HepG2 (cell line): ENCODE results near the gene MAP2K6. TPM values are rescaled to one million over a fixed set of nuclear protein-coding genes. Genes with fewer than 3 reads are reported as not detected.
A peak's percentile ranks its signal among the peaks of the same experiment; 100 is the strongest.

Source experiments
- CREM ChIP-seq, 2 experiments: sonication (generic) in 1 of 2; formaldehyde crosslinking in 1 of 2; IDR thresholded peaks; 2 replicates each; pipeline versions ENCODE4 v1.4.0 to v1.6.1; 2016 to 2020; ENCODE audit warnings: antibody characterized with exemption in 1 of 2, mild to moderate bottlenecking in 1 of 2, missing genetic modification reagents in 1 of 2
- MAZ ChIP-seq, 2 experiments: sonication (generic) in 1 of 2; formaldehyde crosslinking in 1 of 2; IDR thresholded peaks; 2 replicates each; pipeline versions ENCODE4 v1.5.0 to v1.6.1; 2012 to 2020; ENCODE audit warnings: low read depth in 2 of 2, mild to moderate bottlenecking in 2 of 2, borderline replicate concordance in 1 of 2, improper control_type of control experiment in 1 of 2, low read length in 1 of 2, missing genetic modification reagents in 1 of 2, moderate library complexity in 1 of 2
- NCOR1 ChIP-seq: fragments of 200-600 bp; sonication (generic); IDR thresholded peaks from 2 replicates; pipeline ENCODE4 v1.7.0; 2017; ENCODE audit warnings: antibody characterized with exemption, low read length, borderline replicate concordance
- RNF2 ChIP-seq: fragments of 450-650 bp; conservative IDR thresholded peaks from 2 replicates; pipeline ENCODE4 v1.6.1; 2016; ENCODE audit warnings: low read depth
- ZNF468 ChIP-seq: sonication (generic); formaldehyde crosslinking; IDR thresholded peaks from 2 replicates; pipeline ENCODE4 v1.8.0; 2022; ENCODE audit warnings: mild to moderate bottlenecking, moderate library complexity, missing genetic modification reagents
- ZNF660 ChIP-seq: sonication (generic); formaldehyde crosslinking; IDR thresholded peaks from 2 replicates; pipeline ENCODE4 v1.5.1; 2020; ENCODE audit warnings: mild to moderate bottlenecking, low read depth, missing genetic modification reagents, borderline replicate concordance
- polyA plus RNA-seq, 8 experiments: library from polyadenylated mRNA; depleted of rRNA in 3 of 8; stranded (reverse) in 7 of 8; unstranded in 1 of 8; fragments of >200 nt; fragmentation: Illumina TruSeq in 4 of 8; extraction: Trizol in 4 of 8; gene quantifications; 2 replicates each; pipeline versions ENCODE4 v1.2.1 to v1.2.3, GENCODE V29; 2011 to 2016; ENCODE audit warnings: low read depth in 4 of 8, missing spikeins in 1 of 8, mixed read lengths in 1 of 8; ENCODE audit not compliant: insufficient read depth in 1 of 8
- total RNA-seq, 5 experiments: library from RNA; depleted of rRNA; stranded (reverse); fragments of >200 nt; fragmentation: Illumina TruSeq; extraction: Trizol; gene quantifications; 2 replicates each; pipeline ENCODE4 v1.2.3, GENCODE V29; 2016; ENCODE audit warnings: low read depth in 1 of 5
- TF ChIP-seq, protein P1 (sequence below): sonication (generic); formaldehyde crosslinking; IDR thresholded peaks from 2 replicates; pipeline ENCODE4 v1.8.0; 2022; ENCODE audit warnings: missing genetic modification reagents, mild to moderate bottlenecking, moderate library complexity, borderline replicate concordance
- TF ChIP-seq, protein P2 (sequence below): sonication (generic); formaldehyde crosslinking; IDR thresholded peaks from 2 replicates; pipeline ENCODE4 v1.4.0; 2020; ENCODE audit warnings: missing genetic modification reagents
- TF ChIP-seq, protein P3 (sequence below): sonication (generic); formaldehyde crosslinking; IDR thresholded peaks from 2 replicates; pipeline ENCODE4 v1.8.0; 2022; ENCODE audit warnings: mild to moderate bottlenecking, missing genetic modification reagents, borderline replicate concordance
- TF ChIP-seq, protein P4 (sequence below): sonication (generic); formaldehyde crosslinking; conservative IDR thresholded peaks from 2 replicates; pipeline ENCODE4 v1.4.0; 2020; ENCODE audit warnings: mild to moderate bottlenecking, missing genetic modification reagents, moderate library complexity

Gene MAP2K6
- total and polyA plus RNA-seq, 2 of the 13 experiments (the other 11 are each of a cell fraction or from before 2014, with no cell fraction given): 5.1 to 33.6 TPM

DNA sequence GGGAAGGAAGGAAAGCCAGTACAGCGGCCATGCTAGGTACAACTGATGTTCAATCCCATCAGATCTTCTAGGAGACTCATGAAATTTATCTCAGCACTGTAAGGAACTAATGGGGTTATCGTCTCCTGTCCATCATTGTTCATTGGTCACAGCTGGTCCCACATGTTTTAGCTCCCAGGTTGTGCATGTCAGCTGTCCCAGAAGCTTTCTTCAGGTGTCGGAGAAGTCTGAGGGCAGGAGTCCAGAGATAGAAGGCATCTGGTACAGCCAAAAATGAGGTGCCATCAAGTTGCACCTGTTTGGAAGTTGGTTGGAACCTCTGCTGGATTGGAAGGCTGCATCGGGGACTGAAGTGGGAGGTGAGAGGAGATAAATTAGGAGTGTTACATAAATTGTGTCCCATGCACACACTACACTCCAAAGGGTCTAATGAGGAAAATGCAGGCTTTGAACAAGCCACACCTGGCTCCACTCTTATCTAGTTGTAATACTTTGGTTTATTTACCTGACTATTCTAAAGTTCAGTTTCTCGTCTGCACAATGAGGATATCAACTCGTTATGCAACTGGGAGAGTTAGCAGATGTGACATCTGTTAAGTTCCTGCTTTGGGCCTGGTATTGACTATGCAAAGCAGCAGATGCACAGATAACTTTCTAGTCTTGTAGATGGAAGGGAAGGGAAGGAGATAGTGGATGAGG is 62.9 kb downstream of the MAP2K6 start (continued):
- TF ChIP-seq, protein P1, sequence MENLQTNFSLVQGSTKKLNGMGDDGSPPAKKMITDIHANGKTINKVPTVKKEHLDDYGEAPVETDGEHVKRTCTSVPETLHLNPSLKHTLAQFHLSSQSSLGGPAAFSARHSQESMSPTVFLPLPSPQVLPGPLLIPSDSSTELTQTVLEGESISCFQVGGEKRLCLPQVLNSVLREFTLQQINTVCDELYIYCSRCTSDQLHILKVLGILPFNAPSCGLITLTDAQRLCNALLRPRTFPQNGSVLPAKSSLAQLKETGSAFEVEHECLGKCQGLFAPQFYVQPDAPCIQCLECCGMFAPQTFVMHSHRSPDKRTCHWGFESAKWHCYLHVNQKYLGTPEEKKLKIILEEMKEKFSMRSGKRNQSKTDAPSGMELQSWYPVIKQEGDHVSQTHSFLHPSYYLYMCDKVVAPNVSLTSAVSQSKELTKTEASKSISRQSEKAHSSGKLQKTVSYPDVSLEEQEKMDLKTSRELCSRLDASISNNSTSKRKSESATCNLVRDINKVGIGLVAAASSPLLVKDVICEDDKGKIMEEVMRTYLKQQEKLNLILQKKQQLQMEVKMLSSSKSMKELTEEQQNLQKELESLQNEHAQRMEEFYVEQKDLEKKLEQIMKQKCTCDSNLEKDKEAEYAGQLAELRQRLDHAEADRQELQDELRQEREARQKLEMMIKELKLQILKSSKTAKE (CRISPR knock-in tag): 0 out of 2 replicates have a peak, but pooled peaks have one; percentile 48
- TF ChIP-seq RNF2: no peak
- peak; percentile 24; the same call in 1 of the 2 replicates for TF ChIP-seq CREM (IDR thresholded peaks at IDR 0.05)
- TF ChIP-seq CREM (CRISPR knock-in tag; IDR thresholded peaks at IDR 0.05): no peak
- TF ChIP-seq, protein P2, sequence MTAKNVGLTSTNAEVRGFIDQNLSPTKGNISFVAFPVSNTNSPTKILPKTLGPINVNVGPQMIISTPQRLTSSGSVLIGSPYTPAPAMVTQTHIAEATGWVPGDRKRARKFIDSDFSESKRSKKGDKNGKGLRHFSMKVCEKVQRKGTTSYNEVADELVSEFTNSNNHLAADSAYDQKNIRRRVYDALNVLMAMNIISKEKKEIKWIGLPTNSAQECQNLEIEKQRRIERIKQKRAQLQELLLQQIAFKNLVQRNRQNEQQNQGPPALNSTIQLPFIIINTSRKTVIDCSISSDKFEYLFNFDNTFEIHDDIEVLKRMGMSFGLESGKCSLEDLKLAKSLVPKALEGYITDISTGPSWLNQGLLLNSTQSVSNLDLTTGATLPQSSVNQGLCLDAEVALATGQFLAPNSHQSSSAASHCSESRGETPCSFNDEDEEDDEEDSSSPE (CRISPR knock-in tag): no peak
- 0 out of 2 replicates have a peak, but pooled peaks have one; percentile 41 for TF ChIP-seq NCOR1
- TF ChIP-seq, protein P3, sequence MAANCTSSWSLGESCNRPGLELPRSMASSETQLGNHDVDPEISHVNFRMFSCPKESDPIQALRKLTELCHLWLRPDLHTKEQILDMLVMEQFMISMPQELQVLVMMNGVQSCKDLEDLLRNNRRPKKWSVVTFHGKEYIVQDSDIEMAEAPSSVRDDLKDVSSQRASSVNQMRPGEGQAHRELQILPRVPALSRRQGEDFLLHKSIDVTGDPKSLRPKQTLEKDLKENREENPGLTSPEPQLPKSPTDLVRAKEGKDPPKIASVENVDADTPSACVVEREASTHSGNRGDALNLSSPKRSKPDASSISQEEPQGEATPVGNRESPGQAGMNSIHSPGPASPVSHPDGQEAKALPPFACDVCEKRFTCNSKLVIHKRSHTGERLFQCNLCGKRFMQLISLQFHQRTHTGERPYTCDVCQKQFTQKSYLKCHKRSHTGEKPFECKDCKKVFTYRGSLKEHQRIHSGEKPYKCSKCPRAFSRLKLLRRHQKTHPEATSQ (CRISPR knock-in tag): no peak
- TF ChIP-seq ZNF660 (CRISPR knock-in tag): no peak
- no peak for TF ChIP-seq ZNF468 (CRISPR knock-in tag)
- TF ChIP-seq, protein P4, sequence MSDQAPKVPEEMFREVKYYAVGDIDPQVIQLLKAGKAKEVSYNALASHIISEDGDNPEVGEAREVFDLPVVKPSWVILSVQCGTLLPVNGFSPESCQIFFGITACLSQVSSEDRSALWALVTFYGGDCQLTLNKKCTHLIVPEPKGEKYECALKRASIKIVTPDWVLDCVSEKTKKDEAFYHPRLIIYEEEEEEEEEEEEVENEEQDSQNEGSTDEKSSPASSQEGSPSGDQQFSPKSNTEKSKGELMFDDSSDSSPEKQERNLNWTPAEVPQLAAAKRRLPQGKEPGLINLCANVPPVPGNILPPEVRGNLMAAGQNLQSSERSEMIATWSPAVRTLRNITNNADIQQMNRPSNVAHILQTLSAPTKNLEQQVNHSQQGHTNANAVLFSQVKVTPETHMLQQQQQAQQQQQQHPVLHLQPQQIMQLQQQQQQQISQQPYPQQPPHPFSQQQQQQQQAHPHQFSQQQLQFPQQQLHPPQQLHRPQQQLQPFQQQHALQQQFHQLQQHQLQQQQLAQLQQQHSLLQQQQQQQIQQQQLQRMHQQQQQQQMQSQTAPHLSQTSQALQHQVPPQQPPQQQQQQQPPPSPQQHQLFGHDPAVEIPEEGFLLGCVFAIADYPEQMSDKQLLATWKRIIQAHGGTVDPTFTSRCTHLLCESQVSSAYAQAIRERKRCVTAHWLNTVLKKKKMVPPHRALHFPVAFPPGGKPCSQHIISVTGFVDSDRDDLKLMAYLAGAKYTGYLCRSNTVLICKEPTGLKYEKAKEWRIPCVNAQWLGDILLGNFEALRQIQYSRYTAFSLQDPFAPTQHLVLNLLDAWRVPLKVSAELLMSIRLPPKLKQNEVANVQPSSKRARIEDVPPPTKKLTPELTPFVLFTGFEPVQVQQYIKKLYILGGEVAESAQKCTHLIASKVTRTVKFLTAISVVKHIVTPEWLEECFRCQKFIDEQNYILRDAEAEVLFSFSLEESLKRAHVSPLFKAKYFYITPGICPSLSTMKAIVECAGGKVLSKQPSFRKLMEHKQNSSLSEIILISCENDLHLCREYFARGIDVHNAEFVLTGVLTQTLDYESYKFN (CRISPR knock-in tag): peak; percentile 68
- no peak for TF ChIP-seq MAZ (IDR thresholded peaks at IDR 0.05; ENCODE audit: borderline replicate concordance, low read depth, low read length)
- no peak for TF ChIP-seq MAZ (CRISPR knock-in tag; IDR thresholded peaks at IDR 0.05; ENCODE audit: low read depth)
